HCT116 (cell line): ENCODE results near the gene HOMER3. TPM values are rescaled to one million over a fixed set of nuclear protein-coding genes. Genes with fewer than 3 reads are reported as not detected.
A peak's percentile ranks its signal among the peaks of the same experiment; 100 is the strongest.

Experiments used
- ATAC-seq: fragments of 200-7000 bp; cut with Tn5 transposase; 2 replicates; pipeline ENCODE4 v1.9.1; 2020; ENCODE audit warnings: mild to moderate bottlenecking, moderate library complexity
- BruUV-seq: library from RNA; stranded (reverse); fragments of 400-500 nt; replicated peaks from 2 replicates; lab custom pipeline; 2021; lab: Mats Ljungman, UMichigan
- CTCF ChIA-PET: fragments of 300-600 bp; sonication (Branson Sonifier 250); formaldehyde crosslinking; loops from one replicate; lab custom pipeline; 2021; ENCODE audit warnings: antibody characterized with exemption; lab: Charles Lee
- POLR2A ChIA-PET: fragments of 300-600, 350-600 bp; sonication (Branson Sonifier 250); formaldehyde crosslinking; loops from one replicate; lab custom pipeline; 2021; ENCODE audit warnings: antibody characterized with exemption; lab: Charles Lee
- RAD21 ChIA-PET, 2 experiments: fragments of 300-600 bp; sonication (Branson Sonifier 250); formaldehyde crosslinking; loops; one replicate each; lab custom pipeline; 2023; ENCODE audit warnings: low total read pairs in 2 of 2; ENCODE audit not compliant: uncharacterized antibody in 2 of 2, unreplicated experiment in 2 of 2, low non-redundant PET in 1 of 2; lab: Charles Lee
- DNase-seq: peaks from one replicate; pipeline ENCODE4 v3.0.0-alpha.2; 2010; ENCODE audit warnings: low read depth, low spot score
- H2AFZ ChIP-seq: fragments of 200-600 bp; shearing (Covaris generic), sonication (generic); 2 replicates; pipeline ENCODE4 v1.6.1; 2017; ENCODE audit warnings: low read depth, mixed run types, mixed read lengths, antibody characterized with exemption, low read length; ENCODE audit not compliant: poor library complexity, severe bottlenecking
- H3K27ac ChIP-seq: 2 replicates; pipeline ENCODE4 v1.5.1; 2012; ENCODE audit warnings: low read depth, low read length
- H3K27me3 ChIP-seq: fragments of 200-600 bp; sonication (generic); 2 replicates; pipeline ENCODE4 v1.6.1; 2016; ENCODE audit warnings: mixed run types, low read length, mixed read lengths; ENCODE audit not compliant: insufficient read depth
- H3K36me3 ChIP-seq, 2 experiments: fragments of 200-500 bp in 1 of 2; fragments of 200-600 bp in 1 of 2; sonication (Bioruptor generic) in 1 of 2; sonication (generic) in 1 of 2; 2 replicates each; pipeline versions ENCODE4 v1.5.1 to v1.6.1; 2014 to 2016; ENCODE audit warnings: low read length in 2 of 2, inconsistent platforms in 1 of 2, mixed read lengths in 1 of 2, mixed run types in 1 of 2; ENCODE audit not compliant: insufficient read depth in 2 of 2, control insufficient read depth in 1 of 2
- H3K4me1 ChIP-seq, 2 experiments: fragments of 200-600 bp in 1 of 2; sonication (generic) in 1 of 2; 2 replicates each; pipeline versions ENCODE4 v1.5.1 to v1.6.1; 2012 to 2017; ENCODE audit warnings: low read length in 2 of 2, inconsistent platforms in 1 of 2, mild to moderate bottlenecking in 1 of 2, mixed read lengths in 1 of 2, mixed run types in 1 of 2, moderate library complexity in 1 of 2; ENCODE audit not compliant: insufficient read depth in 2 of 2, control insufficient read depth in 1 of 2
- H3K4me2 ChIP-seq: fragments of 200-600 bp; sonication (generic); 2 replicates; pipeline ENCODE4 v1.6.1; 2017; ENCODE audit warnings: mixed run types, low read length, mixed read lengths
- H3K4me3 ChIP-seq, 2 experiments: fragments of 200-600 bp in 1 of 2; sonication (generic) in 1 of 2; replicated peaks in 1 of 2; 2 replicates each; pipeline ENCODE4 v1.5.1; 2011 to 2016; ENCODE audit warnings: low read length in 2 of 2, control low read depth in 1 of 2, low read depth in 1 of 2, mild to moderate bottlenecking in 1 of 2, mixed read lengths in 1 of 2, mixed run types in 1 of 2
- H3K79me2 ChIP-seq: fragments of 200-600 bp; sonication (generic); 2 replicates; pipeline ENCODE4 v1.6.1; 2017; ENCODE audit warnings: mild to moderate bottlenecking, mixed run types, low read length, moderate library complexity, mixed read lengths; ENCODE audit not compliant: insufficient read depth
- H3K9ac ChIP-seq: fragments of 200-600 bp; sonication (generic); 2 replicates; pipeline ENCODE4 v1.6.1; 2016; ENCODE audit warnings: low read length, mixed read lengths
- H3K9me2 ChIP-seq: fragments of 200-600 bp; sonication (generic), shearing (Covaris generic); 2 replicates; pipeline ENCODE4 v1.6.1; 2017; ENCODE audit warnings: mixed run types, mild to moderate bottlenecking, moderate library complexity; ENCODE audit not compliant: insufficient read depth
- H3K9me3 ChIP-seq, 2 experiments: fragments of 200-500 bp in 1 of 2; fragments of 200-600 bp in 1 of 2; sonication (Bioruptor generic) in 1 of 2; sonication (generic) in 1 of 2; 2 replicates each; pipeline ENCODE4 v1.6.1; 2014 to 2017; ENCODE audit warnings: low read length in 2 of 2, mixed read lengths in 2 of 2, inconsistent platforms in 1 of 2, low read depth in 1 of 2, mild to moderate bottlenecking in 1 of 2, mixed run types in 1 of 2, moderate library complexity in 1 of 2; ENCODE audit not compliant: control insufficient read depth in 1 of 2, insufficient read depth in 1 of 2
- H4K20me1 ChIP-seq: fragments of 200-600 bp; sonication (generic), shearing (Covaris generic); 2 replicates; pipeline ENCODE4 v1.6.1; 2017; ENCODE audit warnings: mixed run types, mild to moderate bottlenecking, moderate library complexity; ENCODE audit not compliant: insufficient read depth
- CBX3 ChIP-seq: IDR thresholded peaks from 2 replicates; pipeline ENCODE4 v1.6.1; 2012; ENCODE audit warnings: low read depth
- EGR1 ChIP-seq: IDR thresholded peaks from 2 replicates; pipeline ENCODE4 v1.6.1; 2012; ENCODE audit warnings: low read depth
- EZH2 ChIP-seq: fragments of 200-600 bp; sonication (generic); IDR thresholded peaks from 2 replicates; pipeline ENCODE4 v1.6.1; 2017; ENCODE audit warnings: antibody characterized with exemption, mixed run types
- POLR2A ChIP-seq: IDR thresholded peaks from 2 replicates; pipeline ENCODE4 v1.7.0; 2011; ENCODE audit warnings: borderline replicate concordance; ENCODE audit not compliant: insufficient read depth, insufficient read length; ENCODE audit errors: extremely low read depth
- POLR2AphosphoS5 ChIP-seq: IDR thresholded peaks from 2 replicates; pipeline ENCODE4 v1.6.1; 2011; ENCODE audit warnings: mild to moderate bottlenecking, low read depth, low read length, moderate library complexity
- RAD21 ChIP-seq: IDR thresholded peaks from 2 replicates; pipeline ENCODE4 v1.6.1; 2012; ENCODE audit warnings: low read depth, mild to moderate bottlenecking
- SIN3A ChIP-seq: IDR thresholded peaks from 2 replicates; pipeline ENCODE4 v1.6.1; 2012; ENCODE audit warnings: low read depth
- SRF ChIP-seq: IDR thresholded peaks from 2 replicates; pipeline ENCODE4 v1.6.1; 2012; ENCODE audit warnings: low read depth
- ZFX ChIP-seq: fragments of 450-650 bp; IDR thresholded peaks from 2 replicates; pipeline ENCODE4 v1.6.1; 2017
- ZNF274 ChIP-seq: fragments of 200-500 bp; sonication (Bioruptor generic); IDR thresholded peaks from 2 replicates; pipeline ENCODE4 v1.6.1; 2014; ENCODE audit warnings: mild to moderate bottlenecking, low read depth, low read length, inconsistent platforms
- intact Hi-C: fragments of 100-400 bp; cut with micrococcal nuclease; formaldehyde crosslinking; loops from 2 replicates; pipeline ENCODE4 v1.10.0; 2022
- total RNA-seq: library from RNA; stranded (reverse); gene quantifications from one replicate; pipeline ENCODE4 v1.2.1, GENCODE V29; 2021; ENCODE audit not compliant: unreplicated experiment
- TF ChIP-seq, protein P1 (sequence below), 3 experiments: fragments of 200-600 bp in 1 of 3; sonication (generic) in 1 of 3; IDR thresholded peaks in 2 of 3; conservative IDR thresholded peaks in 1 of 3; 2 replicates each; pipeline ENCODE4 v1.5.1; 2012 to 2017; ENCODE audit warnings: low read depth in 2 of 3, low read length in 2 of 3, antibody characterized with exemption in 1 of 3, borderline replicate concordance in 1 of 3, control low read depth in 1 of 3, mild to moderate bottlenecking in 1 of 3, mixed read lengths in 1 of 3, mixed run types in 1 of 3, moderate library complexity in 1 of 3; ENCODE audit not compliant: insufficient read depth in 1 of 3
- TF ChIP-seq, protein P2 (sequence below): IDR thresholded peaks from 2 replicates; pipeline ENCODE4 v1.6.1; 2012; ENCODE audit warnings: low read depth

HOMER3 gene
- total RNA-seq, 1 experiment from 2014 or later = 45.2 TPM

DNA sequence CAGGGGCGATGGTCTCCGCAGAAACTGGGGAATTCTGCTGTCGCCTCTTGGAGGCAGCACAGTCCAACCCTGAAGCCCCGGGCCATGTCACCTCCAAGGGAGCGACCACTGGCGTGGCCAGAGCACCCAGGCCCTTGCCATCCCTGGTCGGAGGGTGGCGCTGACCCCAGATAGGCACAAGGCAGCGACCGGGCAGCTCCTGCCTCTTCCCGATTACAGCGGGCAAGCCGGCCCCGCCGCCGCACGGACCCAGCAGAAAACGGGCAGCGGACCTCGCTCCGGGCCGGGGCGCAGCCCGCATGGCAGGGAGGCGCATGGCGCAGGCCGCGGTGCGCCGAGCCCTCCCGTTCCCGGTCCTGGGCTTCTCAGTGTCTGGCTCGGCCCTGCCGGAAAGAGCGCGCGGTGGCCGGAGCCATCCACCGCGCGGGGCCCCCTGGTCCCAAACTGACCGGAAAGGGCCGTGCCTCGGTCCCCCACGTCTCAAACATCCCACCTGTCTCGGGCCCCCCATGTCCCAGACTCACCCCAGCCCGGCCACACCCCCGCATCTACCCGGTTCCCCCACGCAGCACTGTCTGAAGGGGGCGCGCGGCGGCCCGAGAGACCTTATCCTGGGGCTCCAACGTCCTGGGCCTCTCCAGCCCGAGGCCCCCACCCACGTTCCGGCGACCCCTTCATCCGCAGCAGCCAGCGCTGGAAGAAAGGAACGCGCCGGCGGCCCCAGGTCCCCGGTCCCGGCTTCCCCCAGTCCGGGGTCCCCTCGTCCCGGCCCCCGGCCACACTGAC lies 45.8 kb downstream of the HOMER3 start:
- ChIA-PET POLR2A (no interaction called here), CTCF (interaction anchor here (0.6 to 1.8 kb wide), 2 partner anchors 24 to 92 kb away, joined by 3 to 10 read pairs; partner anchors contain the start of genes COPE and DDX49), RAD21 (no interaction called here)
- Histone ChIP-seq H3K36me3 (no peaks in the 10 kb centered on the region), H3K27ac (peak overlapping the region; percentile 40; the same call in 1 of the 2 replicates), H3K4me2 (peak overlapping the region; percentile 74), H3K27me3 (no peaks in the 10 kb centered on the region), H3K79me2 (no peaks in the 10 kb centered on the region), H3K9me3 (no peaks in the 10 kb centered on the region), H4K20me1 (no peaks in the 10 kb centered on the region), H3K9me2 (no peaks in the 10 kb centered on the region), H2AFZ (no peak overlapping the region), H3K4me1 (peaks cover 0 to 4% of the 10 kb centered on the region in 2 experiments; a peak in 2 of 4 replicates), H3K4me3 (peak overlapping the region; percentile 35 to 56), H3K9ac (peak overlapping the region; percentile 50)
- DNase-seq (peak; percentile 38), ATAC-seq (peak; percentile 87)
- TF ChIP-seq SIN3A (no peak), POLR2AphosphoS5 (0 out of 2 replicates have a peak, but pooled peaks have one; percentile 33), SRF (no peak), EZH2 (no peak), ZNF274 (no peak), RAD21 (peak; percentile 75), POLR2A (no peak), EGR1 (peak; percentile 50; the same call in 1 of the 2 replicates), ZFX (peak; percentile 40; the same call in 1 of the 2 replicates), CBX3 (no peak)
- TF ChIP-seq, protein P1, sequence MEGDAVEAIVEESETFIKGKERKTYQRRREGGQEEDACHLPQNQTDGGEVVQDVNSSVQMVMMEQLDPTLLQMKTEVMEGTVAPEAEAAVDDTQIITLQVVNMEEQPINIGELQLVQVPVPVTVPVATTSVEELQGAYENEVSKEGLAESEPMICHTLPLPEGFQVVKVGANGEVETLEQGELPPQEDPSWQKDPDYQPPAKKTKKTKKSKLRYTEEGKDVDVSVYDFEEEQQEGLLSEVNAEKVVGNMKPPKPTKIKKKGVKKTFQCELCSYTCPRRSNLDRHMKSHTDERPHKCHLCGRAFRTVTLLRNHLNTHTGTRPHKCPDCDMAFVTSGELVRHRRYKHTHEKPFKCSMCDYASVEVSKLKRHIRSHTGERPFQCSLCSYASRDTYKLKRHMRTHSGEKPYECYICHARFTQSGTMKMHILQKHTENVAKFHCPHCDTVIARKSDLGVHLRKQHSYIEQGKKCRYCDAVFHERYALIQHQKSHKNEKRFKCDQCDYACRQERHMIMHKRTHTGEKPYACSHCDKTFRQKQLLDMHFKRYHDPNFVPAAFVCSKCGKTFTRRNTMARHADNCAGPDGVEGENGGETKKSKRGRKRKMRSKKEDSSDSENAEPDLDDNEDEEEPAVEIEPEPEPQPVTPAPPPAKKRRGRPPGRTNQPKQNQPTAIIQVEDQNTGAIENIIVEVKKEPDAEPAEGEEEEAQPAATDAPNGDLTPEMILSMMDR (IDR thresholded peaks at IDR 0.05 in 2 of 3, conservative IDR thresholded peaks at IDR 0.05 in 1 of 3; ENCODE audit: borderline replicate concordance in 1 of 3, insufficient read depth in 1 of 3, low read depth in 2 of 3, low read length in 2 of 3) = peak; percentile 50 to 88 (median 53)
- TF ChIP-seq, protein P2, sequence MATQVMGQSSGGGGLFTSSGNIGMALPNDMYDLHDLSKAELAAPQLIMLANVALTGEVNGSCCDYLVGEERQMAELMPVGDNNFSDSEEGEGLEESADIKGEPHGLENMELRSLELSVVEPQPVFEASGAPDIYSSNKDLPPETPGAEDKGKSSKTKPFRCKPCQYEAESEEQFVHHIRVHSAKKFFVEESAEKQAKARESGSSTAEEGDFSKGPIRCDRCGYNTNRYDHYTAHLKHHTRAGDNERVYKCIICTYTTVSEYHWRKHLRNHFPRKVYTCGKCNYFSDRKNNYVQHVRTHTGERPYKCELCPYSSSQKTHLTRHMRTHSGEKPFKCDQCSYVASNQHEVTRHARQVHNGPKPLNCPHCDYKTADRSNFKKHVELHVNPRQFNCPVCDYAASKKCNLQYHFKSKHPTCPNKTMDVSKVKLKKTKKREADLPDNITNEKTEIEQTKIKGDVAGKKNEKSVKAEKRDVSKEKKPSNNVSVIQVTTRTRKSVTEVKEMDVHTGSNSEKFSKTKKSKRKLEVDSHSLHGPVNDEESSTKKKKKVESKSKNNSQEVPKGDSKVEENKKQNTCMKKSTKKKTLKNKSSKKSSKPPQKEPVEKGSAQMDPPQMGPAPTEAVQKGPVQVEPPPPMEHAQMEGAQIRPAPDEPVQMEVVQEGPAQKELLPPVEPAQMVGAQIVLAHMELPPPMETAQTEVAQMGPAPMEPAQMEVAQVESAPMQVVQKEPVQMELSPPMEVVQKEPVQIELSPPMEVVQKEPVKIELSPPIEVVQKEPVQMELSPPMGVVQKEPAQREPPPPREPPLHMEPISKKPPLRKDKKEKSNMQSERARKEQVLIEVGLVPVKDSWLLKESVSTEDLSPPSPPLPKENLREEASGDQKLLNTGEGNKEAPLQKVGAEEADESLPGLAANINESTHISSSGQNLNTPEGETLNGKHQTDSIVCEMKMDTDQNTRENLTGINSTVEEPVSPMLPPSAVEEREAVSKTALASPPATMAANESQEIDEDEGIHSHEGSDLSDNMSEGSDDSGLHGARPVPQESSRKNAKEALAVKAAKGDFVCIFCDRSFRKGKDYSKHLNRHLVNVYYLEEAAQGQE = no peak
- no TSS peak for BruUV-seq
- intact Hi-C loops = loop anchor here (1.0 kb wide), 1 partner anchor 91 kb away; no protein-coding TSS in a partner anchor
